GM19468 (cell line): ENCODE measurements around the gene BNC2.
"Not testable (repeated sequence)": the region's sequence is repeated elsewhere in the genome, so short reads cannot be mapped to it uniquely, and the experiment has no call there.

Source experiments
- ATAC-seq: cut with Tn5 transposase; IDR thresholded peaks from one replicate; pipeline ENCODE4 v1.9.1; 2021; ENCODE audit warnings: mild to moderate bottlenecking, moderate library complexity, moderate number of reproducible peaks; ENCODE audit not compliant: unreplicated experiment; ENCODE audit errors: extremely low read depth

The BNC2 gene

GRCh38 chr9:16870596-16871335 lies at the start of gene BNC2:
TSS of gene BNC2 (minus strand) at chr9:16870670. CDS start at chr9:16870648, 22 bp downstream.
- no peak for ATAC-seq

DNA sequence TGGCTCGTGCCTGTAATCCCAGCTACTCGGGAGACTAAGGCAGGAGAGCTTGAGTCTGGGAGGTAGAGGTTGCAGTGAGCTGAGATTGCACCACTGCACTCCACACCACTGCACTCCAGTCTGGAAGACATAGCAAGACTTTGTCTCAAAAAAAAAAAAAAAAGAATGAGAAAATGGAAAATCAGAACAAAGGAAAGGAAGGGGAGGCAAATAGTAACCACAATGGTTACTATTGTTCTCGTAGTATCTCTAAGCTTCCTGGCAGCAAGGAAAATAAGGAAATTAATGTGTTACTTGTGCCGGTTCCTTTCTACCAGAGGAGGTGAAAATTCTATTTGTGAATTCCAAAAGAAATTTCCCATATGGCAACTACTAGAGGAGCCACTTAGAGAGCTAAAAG lies 48.5 kb upstream of the BNC2 start:
- no peak for ATAC-seq

- ATAC-seq, result no peak
These were observed 44.8 kb upstream of the BNC2 start for GRCh38 chr9:16915126-16915831.

- ATAC-seq, result no peak
These were observed 41.7 kb upstream of the BNC2 start for GRCh38 chr9:16912197-16912596.

GRCh38 chr9:16908206-16908605 lies 37.7 kb upstream of the BNC2 start:
- not testable (repeated sequence) for ATAC-seq

DNA sequence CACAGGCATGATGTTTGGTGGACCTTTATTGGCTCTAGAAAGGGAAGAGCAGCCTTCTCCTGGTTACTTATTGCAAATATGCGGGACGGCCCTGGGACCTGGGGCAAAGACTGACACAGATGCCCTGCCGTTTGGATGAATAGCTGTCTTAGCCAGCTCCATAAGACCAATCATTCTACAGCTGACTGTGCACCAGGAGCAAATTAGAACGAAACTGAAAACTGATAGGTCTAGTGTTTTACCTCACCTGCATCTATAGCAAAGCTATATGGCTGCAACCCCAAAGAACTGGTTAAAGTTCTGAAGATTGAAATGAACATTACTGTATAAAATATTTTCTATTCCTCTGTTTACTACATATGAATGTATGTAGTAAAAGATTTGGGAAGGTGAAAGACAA lies 34.2 kb upstream of the BNC2 start:
- ATAC-seq, result no peak

GRCh38 chr9:16901590-16901989 lies 31.1 kb upstream of the BNC2 start:
- no peak for ATAC-seq

- no peak for ATAC-seq
These were observed 29.1 kb upstream of the BNC2 start for GRCh38 chr9:16899606-16900005.

GRCh38 chr9:16898464-16898863 lies 28.0 kb upstream of the BNC2 start:
- ATAC-seq, result no peak

GRCh38 chr9:16888594-16888993 lies 18.1 kb upstream of the BNC2 start:
- no peak for ATAC-seq

DNA sequence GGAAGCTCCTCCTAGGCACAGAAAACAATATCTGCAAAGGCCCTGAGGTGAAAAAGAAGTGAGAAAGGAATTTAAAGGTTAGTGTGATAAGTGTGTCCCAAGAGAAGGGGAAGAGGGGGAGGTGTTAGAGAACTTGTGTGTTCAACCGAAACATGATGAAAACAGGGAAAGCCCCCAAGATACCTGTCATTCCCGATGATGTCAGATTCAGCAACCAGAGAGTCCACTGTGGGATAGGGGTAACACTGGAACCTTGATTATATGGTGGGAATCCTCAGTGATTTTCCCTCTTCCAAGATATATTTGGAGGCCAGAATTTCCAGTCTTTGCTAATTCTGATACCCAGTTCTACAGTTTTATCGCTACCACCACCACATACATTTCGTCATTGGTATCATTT lies 15.5 kb upstream of the BNC2 start:
- no peak for ATAC-seq

DNA sequence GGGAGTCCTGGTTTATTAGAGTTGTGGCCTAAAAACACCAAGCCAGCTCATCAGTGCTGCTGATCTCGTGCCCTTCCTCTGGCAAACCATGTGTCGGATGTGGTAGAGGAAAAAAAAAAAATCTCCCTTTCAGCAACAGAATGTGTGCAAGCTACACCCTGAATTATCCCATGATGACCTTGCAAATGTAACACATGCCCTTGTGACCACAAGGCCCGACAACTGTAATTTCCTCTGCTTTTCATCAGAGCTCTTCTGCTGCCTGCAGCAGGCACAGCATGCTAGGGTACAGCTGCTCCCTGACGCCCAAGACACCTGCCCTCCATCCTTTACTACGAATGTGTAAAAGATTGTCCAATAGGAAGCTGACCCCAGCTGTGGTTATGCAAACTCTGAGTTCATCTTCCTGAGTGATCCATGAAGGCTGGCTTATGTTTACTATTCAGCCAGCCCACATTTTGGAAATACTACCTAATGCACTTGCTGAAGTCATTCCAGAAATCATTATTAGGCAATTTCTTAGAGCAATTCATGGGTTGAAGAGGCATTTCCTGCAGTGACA lies 14.6 kb upstream of the BNC2 start:
- ATAC-seq, result no peak

DNA sequence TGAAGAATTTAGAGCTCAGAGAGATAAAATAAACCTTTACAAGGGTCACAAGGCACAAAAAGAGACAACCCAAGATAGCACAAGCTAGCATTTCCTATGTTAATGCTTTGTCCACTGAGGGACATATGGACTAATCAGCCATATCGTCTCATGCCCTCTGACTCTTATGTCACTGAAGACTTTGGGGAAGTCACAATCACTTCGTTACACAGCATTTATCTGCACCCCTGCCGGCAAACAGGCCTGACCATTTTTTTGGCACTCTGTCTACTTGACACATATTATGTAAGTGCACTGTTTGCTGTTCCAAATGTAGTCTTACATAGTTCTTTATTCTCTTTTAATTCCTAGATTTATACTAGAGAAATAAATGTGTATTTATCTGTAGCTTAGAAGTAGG lies 13.9 kb upstream of the BNC2 start:
- ATAC-seq, result no peak

DNA sequence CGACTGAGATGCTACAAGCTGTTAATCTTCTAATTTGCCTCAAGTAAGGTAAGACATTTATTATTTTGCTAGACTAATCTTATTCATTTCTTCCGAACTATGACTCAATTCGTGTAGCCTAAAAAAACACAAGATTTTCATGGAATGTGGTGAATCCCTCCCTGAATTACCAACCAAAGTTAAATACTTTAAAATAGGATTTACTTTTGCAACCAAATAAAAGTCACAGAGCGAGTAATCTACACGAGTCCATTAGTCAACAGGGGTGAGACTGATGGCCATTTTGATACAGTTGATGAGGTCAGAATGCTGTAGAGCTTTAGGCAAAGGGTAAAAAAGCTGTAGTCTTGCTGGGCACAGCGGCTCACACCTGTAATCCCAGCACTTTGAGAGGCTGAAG lies 13.1 kb upstream of the BNC2 start:
- ATAC-seq, result no peak

DNA sequence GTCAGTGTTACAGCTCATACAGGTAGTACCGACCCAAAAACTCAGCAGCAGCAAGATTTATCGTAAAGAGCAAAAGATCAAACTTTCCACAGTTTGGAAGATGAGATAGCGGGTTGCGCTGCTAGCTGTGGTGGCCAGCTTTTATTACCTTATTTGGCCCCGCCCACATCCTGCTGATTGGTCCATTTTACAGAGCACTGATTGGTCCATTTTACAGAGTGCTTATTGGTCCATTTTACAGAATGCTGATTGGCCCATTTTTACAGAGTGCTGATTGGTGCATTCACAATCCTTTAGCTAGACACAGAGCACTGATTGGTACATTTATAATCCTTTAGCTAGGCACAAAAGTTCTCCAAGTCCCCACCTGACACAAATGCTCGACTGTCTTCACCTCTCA lies 12.0 kb upstream of the BNC2 start:
- ATAC-seq, result not testable (repeated sequence)

DNA sequence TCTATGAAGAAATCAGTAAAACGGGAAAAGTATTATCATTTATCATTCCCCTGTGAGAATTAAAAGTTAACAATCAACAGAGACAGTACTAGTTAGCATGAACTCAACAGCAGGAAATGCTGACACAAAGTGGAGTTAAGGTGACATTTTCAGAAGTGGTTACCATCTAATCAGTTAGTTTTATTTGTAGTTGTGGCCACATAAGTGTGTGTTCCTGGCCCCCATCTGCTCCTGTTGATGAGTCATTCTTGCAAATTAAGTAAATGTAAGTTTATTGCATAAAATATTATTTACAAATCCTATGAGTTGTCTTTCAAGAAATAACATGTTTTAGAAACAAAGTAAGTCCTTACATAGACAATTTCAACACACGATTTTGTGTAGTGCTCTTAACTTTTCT lies 8.9 kb upstream of the BNC2 start:
- ATAC-seq, result no peak

DNA sequence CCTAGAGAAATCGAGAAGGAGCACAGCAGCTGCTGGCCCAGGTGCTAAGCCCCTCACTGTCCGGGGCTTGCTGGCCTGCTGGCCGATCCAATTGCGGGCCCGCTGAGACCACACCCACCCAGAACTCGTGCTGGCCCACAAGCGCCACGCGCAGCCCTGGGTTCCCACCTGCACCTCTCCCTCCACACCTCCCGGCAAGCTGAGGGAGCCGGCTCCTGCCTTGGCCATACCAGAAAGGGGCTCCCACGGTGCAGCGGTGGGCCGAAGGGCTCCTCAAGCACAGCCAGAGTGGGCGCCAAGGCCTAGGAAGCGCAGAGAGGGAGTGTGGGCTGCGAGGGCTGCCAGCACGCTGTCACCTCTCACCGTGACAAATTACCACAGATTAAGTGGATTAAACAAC lies 6.8 kb upstream of the BNC2 start:
- ATAC-seq, result no peak

- ATAC-seq, result no peak
These were observed 2.8 kb upstream of the BNC2 start for GRCh38 chr9:16873126-16873802.

DNA sequence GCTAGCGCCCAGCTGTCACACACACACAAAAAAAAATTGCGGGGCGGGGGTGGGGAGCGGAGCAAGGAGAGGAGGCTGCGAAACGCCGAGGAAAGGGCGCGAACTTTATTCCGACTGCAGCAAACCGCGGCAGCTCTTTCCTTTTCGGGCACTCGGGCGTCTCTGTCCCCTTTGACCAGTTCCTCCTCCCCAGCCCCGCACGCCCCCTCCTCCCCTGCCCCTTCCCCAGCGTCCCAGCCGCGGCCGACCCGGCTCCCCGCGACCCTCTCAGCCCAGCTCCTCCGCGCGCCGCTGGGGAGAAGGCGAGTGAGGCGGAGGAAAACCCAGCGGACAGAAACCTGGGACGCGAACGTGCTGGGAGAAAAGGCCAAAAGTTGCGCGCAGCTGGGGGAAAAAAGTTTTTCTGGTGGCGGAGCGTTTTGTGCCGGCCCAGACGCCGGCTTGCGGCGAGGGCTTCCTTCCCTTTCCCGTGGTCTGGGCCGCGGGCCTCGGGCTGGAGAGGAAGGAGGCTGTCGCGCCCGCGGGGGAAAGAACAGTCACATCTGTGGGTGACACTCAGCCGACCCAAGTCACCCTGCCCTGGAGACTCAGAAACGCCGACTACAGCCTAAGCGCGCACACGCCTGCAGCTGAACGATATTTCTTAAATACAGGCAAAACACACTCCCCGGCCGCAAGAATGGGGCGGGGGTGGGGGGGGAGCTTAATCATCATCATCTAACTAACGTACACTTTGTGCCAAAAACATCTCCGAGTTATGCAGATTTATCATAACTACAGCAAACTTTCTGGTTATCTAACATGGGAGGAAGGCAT lies 1.1 kb upstream of the BNC2 start:
- no peak for ATAC-seq

GRCh38 chr9:16869882-16870595 lies 431 bp downstream of the BNC2 start:
- ATAC-seq, result no peak
